H9 (cell line): ENCODE results near the gene KLHL10. TPM values are rescaled to one million over a fixed set of nuclear protein-coding genes. Genes with fewer than 3 reads are reported as not detected.

ENCODE experiments used
- DNase-seq: peaks from one replicate; pipeline ENCODE4 v3.0.0-alpha.2; 2017
- H2AFZ ChIP-seq: one replicate; pipeline ENCODE4 v1.6.1; 2013; ENCODE audit warnings: mild to moderate bottlenecking, low read length, control low read depth, moderate library complexity
- H2AK5ac ChIP-seq: 2 replicates; pipeline ENCODE4 v1.6.1; 2013; ENCODE audit warnings: low read length, control low read depth, mixed read lengths; ENCODE audit not compliant: insufficient read length
- H2BK120ac ChIP-seq: one replicate; pipeline ENCODE4 v1.6.1; 2013; ENCODE audit warnings: low read depth, mild to moderate bottlenecking, low read length, control low read depth, inconsistent platforms; ENCODE audit not compliant: poor library complexity, severe bottlenecking
- H2BK12ac ChIP-seq: 2 replicates; pipeline ENCODE4 v1.6.1; 2013; ENCODE audit warnings: low read length, control low read depth, mixed read lengths, low read depth; ENCODE audit not compliant: insufficient read length
- H2BK15ac ChIP-seq: 2 replicates; pipeline ENCODE4 v1.6.1; 2013; ENCODE audit warnings: low read depth, low read length, control low read depth
- H2BK20ac ChIP-seq: one replicate; pipeline ENCODE4 v1.6.1; 2013; ENCODE audit warnings: low read depth, mild to moderate bottlenecking, low read length, control low read depth, inconsistent platforms; ENCODE audit not compliant: poor library complexity, severe bottlenecking
- H2BK5ac ChIP-seq: 2 replicates; pipeline ENCODE4 v1.6.1; 2013; ENCODE audit warnings: low read length, control low read depth, mixed read lengths; ENCODE audit not compliant: insufficient read length
- H3K14ac ChIP-seq: 2 replicates; pipeline ENCODE4 v1.6.1; 2013; ENCODE audit warnings: low read length, control low read depth; ENCODE audit not compliant: insufficient read depth
- H3K18ac ChIP-seq: 2 replicates; pipeline ENCODE4 v1.6.1; 2013; ENCODE audit warnings: low read depth, mild to moderate bottlenecking, mixed read lengths, low read length, control low read depth; ENCODE audit not compliant: insufficient read length
- H3K23ac ChIP-seq: 2 replicates; pipeline ENCODE4 v1.6.1; 2013; ENCODE audit warnings: low read length, control low read depth, mixed read lengths, low read depth; ENCODE audit not compliant: insufficient read length
- H3K23me2 ChIP-seq: 2 replicates; pipeline ENCODE4 v1.6.1; 2013; ENCODE audit warnings: low read depth, mild to moderate bottlenecking, mixed read lengths, low read length, control low read depth; ENCODE audit not compliant: insufficient read length, poor library complexity, severe bottlenecking
- H3K27ac ChIP-seq: 2 replicates; pipeline ENCODE4 v1.5.1; 2013; ENCODE audit warnings: low read length, control low read depth, mixed read lengths, low read depth; ENCODE audit not compliant: insufficient read length
- H3K27me3 ChIP-seq: 2 replicates; pipeline ENCODE4 v1.6.1; 2013; ENCODE audit warnings: low read length, control low read depth, inconsistent platforms; ENCODE audit not compliant: insufficient read depth
- H3K4ac ChIP-seq: 2 replicates; pipeline ENCODE4 v1.6.1; 2013; ENCODE audit warnings: low read depth, mild to moderate bottlenecking, control low read depth, inconsistent platforms, low read length, moderate library complexity
- H3K4me1 ChIP-seq: 2 replicates; pipeline ENCODE4 v1.6.1; 2013; ENCODE audit warnings: low read length, control low read depth, inconsistent platforms; ENCODE audit not compliant: insufficient read depth
- H3K4me2 ChIP-seq: 2 replicates; pipeline ENCODE4 v1.6.1; 2013; ENCODE audit warnings: low read length, control low read depth, mixed read lengths; ENCODE audit not compliant: insufficient read length, insufficient read depth
- H3K56ac ChIP-seq: 2 replicates; pipeline ENCODE4 v1.6.1; 2013; ENCODE audit warnings: low read depth, mild to moderate bottlenecking, mixed read lengths, low read length, control low read depth; ENCODE audit not compliant: insufficient read length
- H3K79me1 ChIP-seq: 2 replicates; pipeline ENCODE4 v1.6.1; 2013; ENCODE audit warnings: low read depth, mild to moderate bottlenecking, moderate library complexity, low read length, control low read depth, inconsistent platforms; ENCODE audit not compliant: insufficient read depth, poor library complexity, severe bottlenecking
- H3K79me2 ChIP-seq: 2 replicates; pipeline ENCODE4 v1.6.1; 2013; ENCODE audit warnings: low read length, control low read depth, inconsistent platforms; ENCODE audit not compliant: insufficient read depth
- H3K9ac ChIP-seq: 2 replicates; pipeline ENCODE4 v1.6.1; 2013; ENCODE audit warnings: low read length, control low read depth, mixed read lengths; ENCODE audit not compliant: insufficient read length; ENCODE audit errors: extremely low read depth
- H3K9me3 ChIP-seq: one replicate; pipeline ENCODE4 v1.6.1; 2013; ENCODE audit warnings: low read depth, low read length, inconsistent platforms; ENCODE audit not compliant: control insufficient read depth
- H3T11ph ChIP-seq: one replicate; pipeline ENCODE4 v1.6.1; 2013; ENCODE audit warnings: mild to moderate bottlenecking, low read length, control low read depth, inconsistent platforms
- H4K20me1 ChIP-seq: one replicate; pipeline ENCODE4 v1.6.1; 2013; ENCODE audit not compliant: control insufficient read depth, insufficient read length, insufficient read depth
- H4K5ac ChIP-seq: 2 replicates; pipeline ENCODE4 v1.6.1; 2013; ENCODE audit warnings: low read depth, mild to moderate bottlenecking, mixed read lengths, low read length, control low read depth; ENCODE audit not compliant: insufficient read length
- H4K8ac ChIP-seq: replicated peaks from 2 replicates; pipeline ENCODE4 v1.6.1; 2013; ENCODE audit warnings: low read length, control low read depth, mixed read lengths, low read depth; ENCODE audit not compliant: insufficient read length
- H4K91ac ChIP-seq: 2 replicates; pipeline ENCODE4 v1.6.1; 2013; ENCODE audit warnings: low read depth, mild to moderate bottlenecking, moderate library complexity, mixed read lengths, low read length, control low read depth; ENCODE audit not compliant: insufficient read length
- H3K27ac Mint-ChIP-seq, 3 experiments: 2 replicates in 2 of 3; 3 replicates in 1 of 3; pipeline ENCODE4 v1.8.0; 2020 to 2021; ENCODE audit warnings: mixed read lengths in 3 of 3, mild to moderate bottlenecking in 1 of 3, moderate library complexity in 1 of 3
- H3K27me3 Mint-ChIP-seq: 2 replicates; pipeline ENCODE4 v1.8.0; 2021; ENCODE audit warnings: low read depth, mild to moderate bottlenecking, moderate library complexity, mixed read lengths
- H3K36me3 Mint-ChIP-seq, 3 experiments: 2 replicates in 2 of 3; 3 replicates in 1 of 3; pipeline ENCODE4 v1.8.0; 2020 to 2021; ENCODE audit warnings: low read depth in 3 of 3, mixed read lengths in 3 of 3; ENCODE audit not compliant: insufficient read depth in 1 of 3
- H3K4me1 Mint-ChIP-seq, 2 experiments: 2 replicates each; pipeline ENCODE4 v1.8.0; 2020; ENCODE audit warnings: mixed read lengths in 2 of 2
- H3K4me3 Mint-ChIP-seq, 2 experiments: 2 replicates in 1 of 2; 3 replicates in 1 of 2; pipeline ENCODE4 v1.8.0; 2020 to 2021; ENCODE audit warnings: mild to moderate bottlenecking in 2 of 2, mixed read lengths in 2 of 2, moderate library complexity in 1 of 2
- H3K9me3 Mint-ChIP-seq, 2 experiments: 2 replicates in 1 of 2; 3 replicates in 1 of 2; pipeline ENCODE4 v1.8.0; 2020; ENCODE audit warnings: mild to moderate bottlenecking in 2 of 2, mixed read lengths in 2 of 2, moderate library complexity in 1 of 2
- CTCF ChIP-seq: fragments of 200-600 bp; sonication (generic); conservative IDR thresholded peaks from 3 replicates; pipeline ENCODE4 v1.8.0; 2021; ENCODE audit warnings: antibody characterized with exemption, mild to moderate bottlenecking
- WGBS: extraction: QIAGEN DNeasy Blood & Tissue Kit; methylation state at CpG from one replicate; pipeline ENCODE4 v1.1.7; 2013; ENCODE audit warnings: missing lambda C conversion rate, low lambda C conversion rate, mixed read lengths; ENCODE audit not compliant: insufficient read length; ENCODE audit errors: extremely low coverage; 5-methylcytosine and 5-hydroxymethylcytosine counted together
- total RNA-seq: library from RNA; stranded (reverse); gene quantifications from 2 replicates; pipeline ENCODE4 v1.2.1, GENCODE V29; 2021

Gene KLHL10
- total RNA-seq, 1 experiment from 2014 or later, result 0.46 TPM

GRCh38 chr17:41835214-41835799 is 2.3 kb upstream of the KLHL10 start:
- H2AFZ ChIP-seq, result no peak overlapping the region
- H4K8ac ChIP-seq, result no peak overlapping the region
- Mint-ChIP-seq H3K4me1 (peaks cover 10 to 12% of the 10 kb centered on the region in 2 experiments), H3K9me3 (no peaks in the 10 kb centered on the region), H3K4me3 (peak overlapping the region; percentile 83 to 89), H3K27ac (no peak overlapping the region), H3K36me3 (peaks cover 12 to 33% (median 30%) of the 10 kb centered on the region in 3 experiments; a peak in 6 of 7 replicates), H3K27me3 (peaks cover 16% of the 10 kb centered on the region)
- H2AK5ac ChIP-seq, result no peak overlapping the region
- DNase-seq, result no peak
- H3T11ph ChIP-seq, result no peak overlapping the region
- no peak overlapping the region for H3K23ac ChIP-seq
- H3K9ac ChIP-seq, result peak overlapping the region; percentile 46
- no peak overlapping the region for H4K5ac ChIP-seq
- H2BK12ac ChIP-seq, result no peak overlapping the region
- no peak overlapping the region for H4K91ac ChIP-seq
- H3K79me2 ChIP-seq, result no peaks in the 10 kb centered on the region
- no peak overlapping the region for H3K18ac ChIP-seq
- no peak overlapping the region for H3K27ac ChIP-seq
- no peak for TF ChIP-seq CTCF
- no CpG with 5 or more reads among the region's 13 CpGs for WGBS
- H3K79me1 ChIP-seq, result no peaks in the 10 kb centered on the region
- no peak overlapping the region for H3K4ac ChIP-seq
- H3K4me1 ChIP-seq, result no peaks in the 10 kb centered on the region
- no peak overlapping the region for H2BK20ac ChIP-seq
- H2BK15ac ChIP-seq, result no peak overlapping the region
- H3K56ac ChIP-seq, result no peak overlapping the region
- H3K4me2 ChIP-seq, result peak overlapping the region; percentile 65
- H2BK120ac ChIP-seq, result no peak overlapping the region
- no peaks in the 10 kb centered on the region for H3K27me3 ChIP-seq
- no peak overlapping the region for H2BK5ac ChIP-seq
- peaks cover 5% of the 10 kb centered on the region for H3K23me2 ChIP-seq
- H3K14ac ChIP-seq, result no peak overlapping the region; the same call in 1 of the 2 replicates
- no peaks in the 10 kb centered on the region for H3K9me3 ChIP-seq
- H4K20me1 ChIP-seq, result peaks cover 2% of the 10 kb centered on the region
